ENCODE measurements around the gene VSTM2L.

DNA sequence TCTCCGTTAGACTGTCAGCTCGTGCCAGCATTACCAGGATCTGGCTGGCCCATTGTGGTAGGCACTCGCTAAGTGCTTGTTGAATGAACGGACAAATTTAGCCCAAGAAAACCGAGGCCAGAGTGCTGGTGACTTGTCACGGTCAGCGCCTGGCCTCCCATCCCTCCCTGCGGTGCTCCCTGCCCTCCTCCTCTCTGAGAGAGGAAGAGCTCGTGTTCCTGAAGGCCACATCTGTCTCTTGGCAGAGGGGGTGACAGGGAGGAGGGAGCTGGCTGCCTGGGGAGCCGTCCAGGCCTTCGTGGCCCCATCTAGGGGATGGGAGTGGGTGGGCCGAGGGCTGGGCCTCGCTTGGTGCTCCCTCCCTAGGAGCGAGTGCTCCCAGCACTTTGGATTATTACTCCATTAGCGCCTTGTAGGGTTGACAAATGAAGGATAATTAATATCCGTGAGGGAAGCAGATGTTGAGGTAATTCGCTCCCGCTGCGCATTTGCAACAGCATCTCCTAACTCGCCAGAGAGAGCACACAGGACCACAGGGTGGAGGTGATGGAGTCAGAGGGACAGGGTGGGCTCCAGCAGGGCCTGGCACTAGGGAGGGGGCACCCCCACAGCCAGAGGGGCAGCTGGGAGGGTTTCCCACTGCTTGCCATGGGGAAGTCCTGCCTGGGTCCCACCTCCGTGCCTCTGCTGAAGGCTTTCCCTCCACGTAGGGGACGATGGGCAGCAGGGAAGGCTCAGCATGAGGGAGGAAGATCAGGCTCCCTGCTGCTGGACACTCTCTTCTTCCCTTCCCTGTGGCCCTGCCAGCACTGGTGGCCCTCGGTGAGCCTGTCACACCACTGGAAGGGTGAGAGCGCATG, 37.0 kb downstream of the VSTM2L start:
- TF ChIP-seq, protein P1, sequence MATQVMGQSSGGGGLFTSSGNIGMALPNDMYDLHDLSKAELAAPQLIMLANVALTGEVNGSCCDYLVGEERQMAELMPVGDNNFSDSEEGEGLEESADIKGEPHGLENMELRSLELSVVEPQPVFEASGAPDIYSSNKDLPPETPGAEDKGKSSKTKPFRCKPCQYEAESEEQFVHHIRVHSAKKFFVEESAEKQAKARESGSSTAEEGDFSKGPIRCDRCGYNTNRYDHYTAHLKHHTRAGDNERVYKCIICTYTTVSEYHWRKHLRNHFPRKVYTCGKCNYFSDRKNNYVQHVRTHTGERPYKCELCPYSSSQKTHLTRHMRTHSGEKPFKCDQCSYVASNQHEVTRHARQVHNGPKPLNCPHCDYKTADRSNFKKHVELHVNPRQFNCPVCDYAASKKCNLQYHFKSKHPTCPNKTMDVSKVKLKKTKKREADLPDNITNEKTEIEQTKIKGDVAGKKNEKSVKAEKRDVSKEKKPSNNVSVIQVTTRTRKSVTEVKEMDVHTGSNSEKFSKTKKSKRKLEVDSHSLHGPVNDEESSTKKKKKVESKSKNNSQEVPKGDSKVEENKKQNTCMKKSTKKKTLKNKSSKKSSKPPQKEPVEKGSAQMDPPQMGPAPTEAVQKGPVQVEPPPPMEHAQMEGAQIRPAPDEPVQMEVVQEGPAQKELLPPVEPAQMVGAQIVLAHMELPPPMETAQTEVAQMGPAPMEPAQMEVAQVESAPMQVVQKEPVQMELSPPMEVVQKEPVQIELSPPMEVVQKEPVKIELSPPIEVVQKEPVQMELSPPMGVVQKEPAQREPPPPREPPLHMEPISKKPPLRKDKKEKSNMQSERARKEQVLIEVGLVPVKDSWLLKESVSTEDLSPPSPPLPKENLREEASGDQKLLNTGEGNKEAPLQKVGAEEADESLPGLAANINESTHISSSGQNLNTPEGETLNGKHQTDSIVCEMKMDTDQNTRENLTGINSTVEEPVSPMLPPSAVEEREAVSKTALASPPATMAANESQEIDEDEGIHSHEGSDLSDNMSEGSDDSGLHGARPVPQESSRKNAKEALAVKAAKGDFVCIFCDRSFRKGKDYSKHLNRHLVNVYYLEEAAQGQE (IDR thresholded peaks at IDR 0.05; ENCODE audit: low read depth): no peak
- TF ChIP-seq EP300 (IDR thresholded peaks at IDR 0.05; ENCODE audit: borderline replicate concordance) (no peak), RAD21 (IDR thresholded peaks at IDR 0.05; ENCODE audit: low read depth) (no peak), USF1 (IDR thresholded peaks at IDR 0.05) (no peak), NFIC (IDR thresholded peaks at IDR 0.05) (no peak), CEBPB (IDR thresholded peaks at IDR 0.05) (no peak), TAF1 (IDR thresholded peaks at IDR 0.05; ENCODE audit: low read depth) (no peak)
- TF ChIP-seq, protein P2, sequence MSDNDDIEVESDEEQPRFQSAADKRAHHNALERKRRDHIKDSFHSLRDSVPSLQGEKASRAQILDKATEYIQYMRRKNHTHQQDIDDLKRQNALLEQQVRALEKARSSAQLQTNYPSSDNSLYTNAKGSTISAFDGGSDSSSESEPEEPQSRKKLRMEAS (IDR thresholded peaks at IDR 0.05): no peak

All from Ishikawa (cell line).